Lower leg skin (tissue), 3 donors: ENCODE results near the gene APOL3.

Source experiments
- POLR2A ChIP-seq, 2 donors: fragments of 450-650 bp; IDR thresholded peaks; one replicate each; pipeline ENCODE4 v1.6.1; 2016 to 2017; ENCODE audit warnings: antibody characterized with exemption in 2 of 2, mild to moderate bottlenecking in 1 of 2, moderate library complexity in 1 of 2
- TF ChIP-seq, protein P1 (sequence below), 3 donors: fragments of 450-650 bp; IDR thresholded peaks; one replicate each; pipeline ENCODE4 v1.5.1; 2016; ENCODE audit warnings: antibody characterized with exemption in 3 of 3, mild to moderate bottlenecking in 3 of 3, moderate library complexity in 2 of 3

DNA sequence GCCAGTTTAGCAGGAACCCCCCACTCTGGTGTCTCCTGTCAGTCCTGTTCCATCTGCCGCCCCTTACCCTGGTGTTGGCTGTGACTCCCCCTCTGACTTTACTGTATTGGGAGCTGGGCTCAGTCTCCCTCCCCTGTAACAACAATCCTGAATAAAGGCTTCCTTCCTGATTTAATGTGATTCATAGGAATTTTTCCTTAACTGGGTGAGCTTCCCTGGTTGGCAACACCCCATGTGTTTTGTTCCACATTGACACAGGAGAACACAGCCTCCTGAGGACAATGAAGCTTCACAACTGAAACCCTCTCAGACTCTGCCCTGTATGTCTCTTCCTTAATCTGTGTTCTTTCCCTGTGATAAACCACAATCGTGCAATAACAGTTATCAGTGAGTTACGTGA, 32.6 kb upstream of the APOL3 start:
- TF ChIP-seq, protein P1, sequence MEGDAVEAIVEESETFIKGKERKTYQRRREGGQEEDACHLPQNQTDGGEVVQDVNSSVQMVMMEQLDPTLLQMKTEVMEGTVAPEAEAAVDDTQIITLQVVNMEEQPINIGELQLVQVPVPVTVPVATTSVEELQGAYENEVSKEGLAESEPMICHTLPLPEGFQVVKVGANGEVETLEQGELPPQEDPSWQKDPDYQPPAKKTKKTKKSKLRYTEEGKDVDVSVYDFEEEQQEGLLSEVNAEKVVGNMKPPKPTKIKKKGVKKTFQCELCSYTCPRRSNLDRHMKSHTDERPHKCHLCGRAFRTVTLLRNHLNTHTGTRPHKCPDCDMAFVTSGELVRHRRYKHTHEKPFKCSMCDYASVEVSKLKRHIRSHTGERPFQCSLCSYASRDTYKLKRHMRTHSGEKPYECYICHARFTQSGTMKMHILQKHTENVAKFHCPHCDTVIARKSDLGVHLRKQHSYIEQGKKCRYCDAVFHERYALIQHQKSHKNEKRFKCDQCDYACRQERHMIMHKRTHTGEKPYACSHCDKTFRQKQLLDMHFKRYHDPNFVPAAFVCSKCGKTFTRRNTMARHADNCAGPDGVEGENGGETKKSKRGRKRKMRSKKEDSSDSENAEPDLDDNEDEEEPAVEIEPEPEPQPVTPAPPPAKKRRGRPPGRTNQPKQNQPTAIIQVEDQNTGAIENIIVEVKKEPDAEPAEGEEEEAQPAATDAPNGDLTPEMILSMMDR (IDR thresholded peaks at IDR 0.05): no peak
- no peak for TF ChIP-seq POLR2A (IDR thresholded peaks at IDR 0.05)
